OCI-LY3 (cell line): Measurements from ENCODE around the gene EIF4G3.
"Not testable (repeated sequence)": the region's sequence is repeated elsewhere in the genome, so short reads cannot be mapped to it uniquely, and the experiment has no call there.

ENCODE experiments used
- H2AFZ ChIP-seq: fragments of 200-600, 300-600 bp; shearing (Covaris generic); 2 replicates; pipeline ENCODE4 v1.6.0; 2014; ENCODE audit warnings: antibody characterized with exemption, low read depth, low read length
- H3K27ac ChIP-seq: fragments of 200-600, 300-600 bp; sonication (generic); 2 replicates; pipeline ENCODE4 v1.5.1; 2014; ENCODE audit warnings: mild to moderate bottlenecking, low read length, moderate library complexity, mixed read lengths
- H3K27me3 ChIP-seq: fragments of 200-600, 300-600 bp; sonication (generic); 2 replicates; pipeline ENCODE4 v1.6.1; 2014; ENCODE audit warnings: low read depth, low read length, mixed read lengths
- H3K36me3 ChIP-seq: fragments of 200-600, 300-600 bp; sonication (generic); replicated peaks from 2 replicates; pipeline ENCODE3; 2014; ENCODE audit warnings: low read depth, low read length, mixed read lengths
- H3K4me1 ChIP-seq: fragments of 300-600, 200-600 bp; sonication (generic); 2 replicates; pipeline ENCODE4 v1.6.1; 2014; ENCODE audit warnings: low read length, mixed read lengths
- H3K4me2 ChIP-seq: fragments of 200-600, 300-600 bp; sonication (generic); 2 replicates; pipeline ENCODE4 v1.6.1; 2014; ENCODE audit warnings: low read length, mixed read lengths
- H3K4me3 ChIP-seq: fragments of 300-600, 200-600 bp; sonication (generic); 2 replicates; pipeline ENCODE4 v1.5.1; 2014; ENCODE audit warnings: antibody characterized with exemption, mild to moderate bottlenecking, low read length, moderate library complexity
- H3K79me2 ChIP-seq: fragments of 300-600, 200-600 bp; shearing (Covaris generic); 2 replicates; pipeline ENCODE4 v1.6.1; 2014; ENCODE audit warnings: mild to moderate bottlenecking, low read length, mixed read lengths
- H3K9ac ChIP-seq: fragments of 300-600, 200-600 bp; shearing (Covaris generic); 2 replicates; pipeline ENCODE4 v1.6.0; 2014; ENCODE audit warnings: mild to moderate bottlenecking, low read length, moderate library complexity
- H3K9me3 ChIP-seq: fragments of 200-600, 300-600 bp; shearing (Covaris generic); 2 replicates; pipeline ENCODE4 v1.6.1; 2014; ENCODE audit warnings: low read length, mixed read lengths; ENCODE audit not compliant: insufficient read depth
- H4K20me1 ChIP-seq: fragments of 200-600, 300-600 bp; sonication (generic); 2 replicates; pipeline ENCODE4 v1.6.1; 2016; ENCODE audit warnings: low read length, mixed read lengths; ENCODE audit not compliant: insufficient read depth
- EZH2phosphoT487 ChIP-seq: fragments of 200-600 bp; shearing (Covaris generic); IDR thresholded peaks from 2 replicates; pipeline ENCODE4 v1.6.1; 2018; ENCODE audit warnings: antibody characterized with exemption, mixed run types, low read depth
- TF ChIP-seq, protein P1 (sequence below): fragments of 200-600, 300-600 bp; sonication (generic); IDR thresholded peaks from 2 replicates; pipeline ENCODE4 v1.5.1; 2014; ENCODE audit warnings: antibody characterized with exemption, low read length, low read depth

The EIF4G3 gene

DNA sequence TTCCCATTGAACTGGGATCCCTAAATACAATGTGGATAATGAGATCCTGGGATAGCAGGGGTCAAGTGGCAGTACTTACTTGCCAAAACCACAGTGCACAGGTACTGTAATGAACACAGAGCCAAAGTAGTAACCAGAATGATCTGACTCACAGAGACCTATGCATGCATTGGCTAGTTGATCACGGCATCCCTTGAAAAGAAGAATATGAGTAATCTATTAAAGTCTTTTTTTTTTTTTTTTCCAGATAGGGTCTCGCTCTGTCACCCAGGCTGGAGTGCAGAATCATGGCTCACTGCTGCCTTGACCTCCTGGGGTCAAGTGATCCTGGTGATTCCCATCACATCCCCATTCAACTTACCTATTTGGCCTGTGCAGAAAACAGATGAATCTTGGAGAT is 29.4 kb upstream of the EIF4G3 start:
- H3K9ac ChIP-seq: no peak overlapping the region
- H3K9me3 ChIP-seq: no peaks in the 10 kb centered on the region
- no peaks in the 10 kb centered on the region for H3K27me3 ChIP-seq
- H2AFZ ChIP-seq: no peak overlapping the region
- H3K27ac ChIP-seq: no peak overlapping the region
- peaks cover 6% of the 10 kb centered on the region for H3K4me1 ChIP-seq
- no peak overlapping the region for H3K4me3 ChIP-seq
- TF ChIP-seq, protein P1, sequence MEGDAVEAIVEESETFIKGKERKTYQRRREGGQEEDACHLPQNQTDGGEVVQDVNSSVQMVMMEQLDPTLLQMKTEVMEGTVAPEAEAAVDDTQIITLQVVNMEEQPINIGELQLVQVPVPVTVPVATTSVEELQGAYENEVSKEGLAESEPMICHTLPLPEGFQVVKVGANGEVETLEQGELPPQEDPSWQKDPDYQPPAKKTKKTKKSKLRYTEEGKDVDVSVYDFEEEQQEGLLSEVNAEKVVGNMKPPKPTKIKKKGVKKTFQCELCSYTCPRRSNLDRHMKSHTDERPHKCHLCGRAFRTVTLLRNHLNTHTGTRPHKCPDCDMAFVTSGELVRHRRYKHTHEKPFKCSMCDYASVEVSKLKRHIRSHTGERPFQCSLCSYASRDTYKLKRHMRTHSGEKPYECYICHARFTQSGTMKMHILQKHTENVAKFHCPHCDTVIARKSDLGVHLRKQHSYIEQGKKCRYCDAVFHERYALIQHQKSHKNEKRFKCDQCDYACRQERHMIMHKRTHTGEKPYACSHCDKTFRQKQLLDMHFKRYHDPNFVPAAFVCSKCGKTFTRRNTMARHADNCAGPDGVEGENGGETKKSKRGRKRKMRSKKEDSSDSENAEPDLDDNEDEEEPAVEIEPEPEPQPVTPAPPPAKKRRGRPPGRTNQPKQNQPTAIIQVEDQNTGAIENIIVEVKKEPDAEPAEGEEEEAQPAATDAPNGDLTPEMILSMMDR: no peak
- TF ChIP-seq EZH2phosphoT487: no peak
- no peaks in the 10 kb centered on the region for H3K36me3 ChIP-seq
- H4K20me1 ChIP-seq: no peaks in the 10 kb centered on the region
- no peaks in the 10 kb centered on the region for H3K79me2 ChIP-seq
- no peak overlapping the region for H3K4me2 ChIP-seq

DNA sequence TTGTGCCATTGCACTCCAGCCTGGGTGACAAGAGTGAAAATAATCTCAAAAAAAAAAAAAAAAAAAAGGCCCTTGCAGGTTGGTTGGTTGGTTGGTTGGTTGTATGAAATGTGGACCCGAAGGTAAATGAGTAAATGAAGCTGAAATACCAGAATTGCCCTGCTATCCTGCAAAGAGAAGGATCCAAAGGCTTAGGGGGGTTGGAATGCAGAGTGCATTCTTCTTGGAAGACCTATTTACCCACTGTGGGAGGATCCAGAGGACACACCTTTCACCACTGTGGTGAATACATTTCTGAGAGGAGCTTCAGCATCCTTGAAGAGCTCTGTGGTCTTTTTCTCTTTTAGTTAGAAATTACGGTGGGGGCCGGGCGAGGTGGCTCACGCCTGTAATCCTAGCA is 28.7 kb upstream of the EIF4G3 start:
- TF ChIP-seq, protein P1: no peak
- no peak for TF ChIP-seq EZH2phosphoT487
- H3K4me1 ChIP-seq: peaks cover 6% of the 10 kb centered on the region
- no peak overlapping the region for H2AFZ ChIP-seq
- no peaks in the 10 kb centered on the region for H4K20me1 ChIP-seq
- no peaks in the 10 kb centered on the region for H3K9me3 ChIP-seq
- H3K27me3 ChIP-seq: no peaks in the 10 kb centered on the region
- no peak overlapping the region for H3K4me3 ChIP-seq
- H3K79me2 ChIP-seq: no peaks in the 10 kb centered on the region
- no peaks in the 10 kb centered on the region for H3K36me3 ChIP-seq
- no peak overlapping the region for H3K4me2 ChIP-seq
- no peak overlapping the region for H3K9ac ChIP-seq
- no peak overlapping the region for H3K27ac ChIP-seq

DNA sequence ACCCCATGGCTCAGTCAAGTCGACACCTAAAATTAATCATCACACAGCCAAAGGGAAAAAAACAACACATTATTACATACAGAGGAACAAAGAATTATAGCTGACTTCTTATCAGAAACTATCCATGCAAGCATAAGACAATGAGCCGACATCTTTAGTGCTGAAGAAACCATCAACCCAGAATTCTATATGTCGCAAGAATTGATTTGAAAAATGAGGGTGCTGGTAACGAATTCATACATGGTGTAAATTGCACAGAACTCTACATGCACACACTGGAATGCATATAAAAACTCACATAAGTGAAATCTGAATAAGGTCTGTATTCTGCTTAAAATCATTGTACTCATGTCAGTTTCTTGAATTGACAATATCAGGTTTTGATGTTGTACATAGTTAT is 25.0 kb upstream of the EIF4G3 start:
- Histone ChIP-seq H3K4me3 (no peak overlapping the region), H4K20me1 (no peaks in the 10 kb centered on the region), H3K27ac (no peak overlapping the region), H3K4me2 (no peak overlapping the region), H2AFZ (no peak overlapping the region), H3K79me2 (no peaks in the 10 kb centered on the region), H3K27me3 (no peaks in the 10 kb centered on the region), H3K36me3 (no peaks in the 10 kb centered on the region), H3K9me3 (no peaks in the 10 kb centered on the region), H3K4me1 (no peaks in the 10 kb centered on the region), H3K9ac (no peak overlapping the region)
- TF ChIP-seq EZH2phosphoT487: no peak
- TF ChIP-seq, protein P1: no peak

DNA sequence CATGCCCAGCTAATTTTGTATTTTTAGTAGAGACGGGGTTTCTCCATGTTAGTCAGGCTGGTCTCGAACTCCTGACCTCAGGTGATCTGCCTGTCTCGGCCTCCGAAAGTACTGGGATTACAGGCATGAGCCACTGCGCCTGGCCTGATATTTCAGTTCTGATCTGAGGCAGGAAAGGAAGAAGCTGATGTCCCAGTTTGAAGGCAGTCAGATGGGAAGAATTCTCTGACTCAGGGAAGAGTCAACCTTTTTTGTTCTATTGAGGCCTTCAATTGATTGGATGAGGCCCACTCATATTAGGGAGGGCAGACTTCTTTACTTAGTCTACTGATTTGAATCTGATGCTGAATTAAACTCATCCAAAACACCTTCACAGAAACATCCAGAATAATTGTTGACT is 24.5 kb upstream of the EIF4G3 start:
- not testable (repeated sequence) for H3K27me3 ChIP-seq, H2AFZ ChIP-seq, H3K4me2 ChIP-seq, H3K9ac ChIP-seq, H3K27ac ChIP-seq, H3K9me3 ChIP-seq, H3K4me1 ChIP-seq, H3K4me3 ChIP-seq, H3K36me3 ChIP-seq, H4K20me1 ChIP-seq, H3K79me2 ChIP-seq

DNA sequence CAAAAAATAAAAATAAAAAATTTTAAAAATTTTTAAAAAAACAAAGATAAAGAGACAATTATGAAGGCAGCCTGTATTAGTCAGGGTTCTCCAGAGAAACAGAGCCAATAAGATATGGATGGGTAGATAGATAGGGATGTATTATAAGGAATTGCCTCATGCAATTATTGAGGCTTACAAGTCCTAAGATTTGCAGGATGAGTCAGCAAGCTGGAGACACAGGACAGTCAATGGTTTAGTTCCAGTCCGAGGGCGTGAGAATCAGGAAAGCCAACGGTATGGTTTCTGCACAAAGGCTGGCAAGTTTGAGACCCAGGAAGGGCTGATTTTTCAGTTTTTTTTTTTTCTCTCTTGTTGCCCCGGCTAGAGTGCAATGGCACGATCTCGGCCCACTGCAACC is 24.1 kb upstream of the EIF4G3 start:
- Histone ChIP-seq H3K27ac (no peak overlapping the region), H3K4me1 (no peaks in the 10 kb centered on the region), H3K36me3 (no peaks in the 10 kb centered on the region), H3K9me3 (no peaks in the 10 kb centered on the region), H3K79me2 (no peaks in the 10 kb centered on the region), H3K4me3 (no peak overlapping the region), H3K4me2 (no peak overlapping the region), H2AFZ (no peak overlapping the region), H3K9ac (no peak overlapping the region), H4K20me1 (no peaks in the 10 kb centered on the region), H3K27me3 (no peaks in the 10 kb centered on the region)
- no peak for TF ChIP-seq EZH2phosphoT487
- TF ChIP-seq, protein P1: no peak
